GM13977 (cell line): Measurements from ENCODE around the gene TSSK6.

Experiments used
- DNase-seq: peaks from one replicate; pipeline ENCODE4 v3.0.0; 2012; ENCODE audit warnings: low spot score
- in situ Hi-C: fragments of 300-500 bp; cut with MboI; formaldehyde crosslinking; loops from one replicate; pipeline ENCODE4 v1.12.0; 2022; ENCODE audit warnings: low sequenced_read_pairs, low pct_unique_long_range_greater_than_20kb, mixed read lengths, inconsistent platforms; ENCODE audit not compliant: unreplicated experiment
- TF ChIP-seq, protein P1 (sequence below): IDR thresholded peaks from 2 replicates; pipeline ENCODE4 v1.5.1; 2012; ENCODE audit warnings: mild to moderate bottlenecking, control low read depth; ENCODE audit not compliant: insufficient read depth; ENCODE audit errors: extremely low read depth, missing control alignments

The TSSK6 gene

DNA sequence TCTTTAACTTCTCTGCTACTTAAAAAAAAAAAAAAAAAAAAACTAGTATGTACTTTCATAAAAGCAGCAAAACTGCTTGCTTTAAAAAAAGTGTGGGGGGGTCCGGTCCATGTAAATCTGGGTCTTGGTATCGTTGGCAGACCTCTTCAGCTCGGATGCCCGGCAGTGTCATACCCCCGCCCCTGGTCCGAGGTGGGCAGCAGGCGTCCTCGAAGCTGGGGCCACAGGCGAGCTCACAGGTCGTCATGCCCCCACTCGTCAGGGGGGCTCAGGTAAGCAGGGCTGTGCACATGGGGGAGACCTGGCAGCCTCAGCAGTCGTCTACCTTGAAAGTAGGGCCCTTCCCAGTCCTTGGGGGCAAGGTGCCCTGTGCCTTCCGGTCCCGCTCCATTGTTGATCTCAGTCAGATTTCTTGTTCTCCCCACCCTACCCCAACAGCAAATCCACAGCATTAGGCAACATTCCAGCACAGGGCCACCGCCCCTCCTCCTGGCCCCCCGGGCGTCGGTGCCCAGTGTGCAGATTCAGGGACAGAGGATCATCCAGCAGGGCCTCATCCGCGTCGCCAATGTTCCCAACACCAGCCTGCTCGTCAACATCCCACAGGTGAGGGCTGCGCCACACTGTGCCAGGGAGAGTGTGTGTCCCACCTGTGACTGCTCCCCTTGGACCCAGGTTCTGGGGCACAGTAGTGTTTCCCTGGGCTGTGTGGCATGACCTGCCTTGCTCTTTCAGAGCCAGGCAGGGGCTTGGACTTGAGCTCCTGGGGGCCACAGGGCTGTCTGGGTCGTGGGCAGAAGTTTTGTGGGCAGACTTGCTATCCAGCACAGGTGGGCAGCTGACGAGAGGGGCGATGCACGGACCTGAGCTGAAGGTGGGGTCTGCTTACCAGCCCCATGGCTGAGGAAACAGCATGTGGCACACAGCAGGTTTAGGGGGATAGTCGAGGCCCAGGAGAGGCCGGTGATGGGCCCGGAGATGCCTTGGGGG lies 19.4 kb downstream of the TSSK6 start:
- in situ Hi-C loops, result loop anchor here (25.0 kb wide), 1 partner anchor 334 kb away; the partner anchor contains the start of gene MEF2B
- TF ChIP-seq, protein P1, sequence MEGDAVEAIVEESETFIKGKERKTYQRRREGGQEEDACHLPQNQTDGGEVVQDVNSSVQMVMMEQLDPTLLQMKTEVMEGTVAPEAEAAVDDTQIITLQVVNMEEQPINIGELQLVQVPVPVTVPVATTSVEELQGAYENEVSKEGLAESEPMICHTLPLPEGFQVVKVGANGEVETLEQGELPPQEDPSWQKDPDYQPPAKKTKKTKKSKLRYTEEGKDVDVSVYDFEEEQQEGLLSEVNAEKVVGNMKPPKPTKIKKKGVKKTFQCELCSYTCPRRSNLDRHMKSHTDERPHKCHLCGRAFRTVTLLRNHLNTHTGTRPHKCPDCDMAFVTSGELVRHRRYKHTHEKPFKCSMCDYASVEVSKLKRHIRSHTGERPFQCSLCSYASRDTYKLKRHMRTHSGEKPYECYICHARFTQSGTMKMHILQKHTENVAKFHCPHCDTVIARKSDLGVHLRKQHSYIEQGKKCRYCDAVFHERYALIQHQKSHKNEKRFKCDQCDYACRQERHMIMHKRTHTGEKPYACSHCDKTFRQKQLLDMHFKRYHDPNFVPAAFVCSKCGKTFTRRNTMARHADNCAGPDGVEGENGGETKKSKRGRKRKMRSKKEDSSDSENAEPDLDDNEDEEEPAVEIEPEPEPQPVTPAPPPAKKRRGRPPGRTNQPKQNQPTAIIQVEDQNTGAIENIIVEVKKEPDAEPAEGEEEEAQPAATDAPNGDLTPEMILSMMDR, result no peak
- no peak for DNase-seq

DNA sequence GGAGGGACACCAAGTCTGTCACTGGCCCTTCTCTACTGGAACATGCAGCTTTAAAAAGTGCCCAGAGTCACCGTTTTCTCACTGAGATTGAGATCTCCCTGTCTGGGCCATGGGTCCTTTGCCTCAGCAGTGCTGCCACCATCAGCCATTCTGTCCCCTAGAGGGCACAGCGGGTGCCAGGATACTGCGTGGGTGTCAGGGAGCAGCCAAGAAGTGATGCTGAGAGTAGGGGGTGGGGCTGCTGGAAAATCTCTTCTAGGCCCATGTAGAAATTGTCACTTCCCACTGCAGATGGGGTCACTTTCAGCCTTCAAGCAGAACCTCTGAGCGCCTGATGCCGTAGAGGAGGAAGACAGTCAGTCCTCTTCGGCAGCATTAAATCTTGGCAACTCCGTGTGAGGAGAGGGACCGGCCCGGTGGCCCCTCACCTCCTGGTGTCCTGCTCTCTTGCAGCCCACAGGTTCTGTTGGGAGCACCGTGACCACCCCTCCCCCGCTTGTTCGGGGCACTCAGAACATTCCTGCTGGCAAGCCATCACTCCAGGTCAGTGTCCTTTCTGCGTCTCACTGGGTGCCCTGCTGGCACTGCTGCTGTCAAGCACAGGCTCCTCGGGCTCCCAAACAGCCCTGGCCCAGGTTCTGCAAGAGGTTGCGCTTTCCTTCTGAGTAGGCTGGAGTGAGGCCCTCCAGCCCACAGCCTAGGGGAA lies 21.4 kb downstream of the TSSK6 start:
- no peak for DNase-seq
- TF ChIP-seq, protein P1, result no peak
- in situ Hi-C loops, result loop anchor here (5.0 to 25.0 kb wide), 2 partner anchors 127 to 332 kb away; partner anchors contain the start of gene MEF2B

DNA sequence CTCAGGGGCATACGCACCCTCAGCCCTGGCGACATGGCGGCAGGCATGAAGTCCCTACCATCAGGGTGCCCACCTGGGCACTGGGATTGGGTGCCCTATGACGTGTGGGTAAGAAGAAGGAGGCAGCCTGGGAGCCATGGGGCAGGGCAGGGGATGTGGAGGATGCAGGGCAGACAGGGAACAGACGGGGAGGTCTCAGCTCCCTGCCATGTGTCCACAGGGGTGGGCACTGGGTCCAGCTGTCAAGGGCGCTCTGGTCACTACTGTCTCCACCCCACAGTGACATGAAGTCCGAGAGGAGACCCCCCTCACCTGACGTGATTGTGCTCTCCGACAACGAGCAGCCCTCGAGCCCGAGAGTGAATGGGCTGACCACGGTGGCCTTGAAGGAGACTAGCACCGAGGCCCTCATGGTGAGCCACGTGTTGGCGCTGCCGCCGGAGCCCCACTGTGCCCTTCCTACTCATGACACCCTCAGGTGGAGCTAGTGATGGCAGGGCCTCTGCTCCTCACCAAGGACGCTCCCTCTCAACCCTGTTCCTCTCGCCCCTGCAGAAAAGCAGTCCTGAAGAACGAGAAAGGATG lies 23.2 kb downstream of the TSSK6 start:
- in situ Hi-C loops, result loop anchor here (5.0 to 25.0 kb wide), 2 partner anchors 125 to 330 kb away; partner anchors contain the start of gene MEF2B

DNA sequence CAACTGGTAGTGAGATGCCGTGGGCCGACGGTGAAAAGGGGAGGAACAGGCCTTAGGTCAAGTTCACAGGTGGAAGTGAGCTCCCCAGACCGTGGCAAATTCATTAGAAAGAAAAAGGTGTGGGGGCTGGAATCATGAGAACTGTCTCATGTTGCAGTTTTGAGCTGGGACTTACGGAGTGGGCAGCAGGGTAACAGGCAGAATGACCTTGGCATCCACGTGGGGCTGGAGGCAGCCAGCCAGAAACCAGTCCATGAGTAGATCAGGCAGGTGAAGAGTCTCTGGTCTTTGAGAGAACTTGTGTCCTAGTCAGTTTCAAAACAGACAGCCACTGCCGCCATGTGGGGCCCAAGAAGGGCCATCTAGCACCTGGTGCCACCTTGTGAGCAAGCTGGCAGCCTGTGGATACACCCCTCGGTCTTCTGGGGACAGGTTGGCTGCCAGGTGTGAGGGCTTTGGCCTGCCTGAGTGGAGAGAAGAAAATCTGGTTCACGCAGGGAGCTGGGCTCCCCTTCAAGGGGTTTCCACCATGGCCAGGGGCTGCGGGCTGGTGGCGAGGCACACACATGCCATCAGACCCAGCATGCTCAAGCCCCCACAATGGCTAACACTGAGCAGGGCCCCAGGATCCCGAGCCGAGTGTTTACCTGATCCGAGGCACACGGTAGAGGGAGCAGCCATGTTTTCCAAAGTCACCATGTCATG lies 23.9 kb downstream of the TSSK6 start:
- TF ChIP-seq, protein P1, result no peak
- in situ Hi-C loops, result loop anchor here (5.0 to 25.0 kb wide), 2 partner anchors 124 to 329 kb away; partner anchors contain the start of gene MEF2B
- no peak for DNase-seq

More for the DNA sequence above, 23.2 kb downstream of the TSSK6 start:
- TF ChIP-seq, protein P1, result no peak
- no peak for DNase-seq

DNA sequence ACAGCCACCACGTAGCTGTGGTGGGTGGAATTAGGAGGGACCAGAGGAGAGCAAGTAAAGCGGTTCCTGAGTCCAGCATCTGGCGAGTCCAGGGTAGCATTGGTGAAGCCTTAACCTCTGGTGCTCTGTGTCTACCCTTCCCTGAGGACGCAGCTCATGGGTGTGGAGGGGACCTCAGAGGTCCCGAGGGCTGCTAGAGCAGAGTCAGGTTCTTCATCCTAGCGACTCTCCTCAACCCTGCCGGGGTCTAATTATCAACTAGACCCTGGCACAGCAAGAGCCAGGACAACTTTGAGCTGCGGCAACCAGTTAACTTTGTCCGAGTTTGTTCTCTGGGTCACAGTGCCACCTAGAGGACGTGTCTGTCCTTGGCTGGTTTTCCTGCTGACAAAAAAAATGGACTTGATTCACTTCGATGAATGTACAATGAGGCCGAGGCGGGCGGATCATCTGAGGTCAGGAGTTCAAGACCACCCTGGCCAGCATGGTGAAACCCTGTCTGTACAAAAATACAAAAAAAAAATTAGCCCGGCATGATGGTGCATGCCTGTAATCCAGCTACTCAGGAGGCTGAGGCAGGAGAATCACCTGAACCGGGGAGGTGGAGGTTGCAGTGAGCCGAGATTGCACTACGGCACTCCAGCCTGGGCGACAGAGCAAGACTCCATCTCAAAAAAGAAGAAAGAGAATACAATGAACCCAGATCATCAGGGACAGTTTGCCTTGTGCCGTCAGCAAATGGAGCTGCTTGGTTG lies 25.0 kb downstream of the TSSK6 start:
- TF ChIP-seq, protein P1, result peak; percentile 86
- peak; percentile 88 for DNase-seq
- in situ Hi-C loops, result loop anchor here (5.0 to 25.0 kb wide), 2 partner anchors 123 to 328 kb away; partner anchors contain the start of gene MEF2B
